Measurements from ENCODE around the gene MOB3B.

The MOB3B gene

GRCh38 chr9:27367175-27367798 is 162.3 kb downstream of the MOB3B start:
- no peak overlapping the region for H3K27ac ChIP-seq
- H3K4me3 ChIP-seq: no peak overlapping the region
- no peaks in the 10 kb centered on the region for H3K27me3 ChIP-seq
- no peaks in the 10 kb centered on the region for H3K36me3 ChIP-seq
- intact Hi-C loops (cut with DNase I; ENCODE audit: low total_unique reads): no loop called here
- DNase-seq: no peak
- TF ChIP-seq CTCF (IDR thresholded peaks at IDR 0.05): no peak
- H3K4me1 ChIP-seq: peaks cover 0 to 54% (median 35%) of the 10 kb centered on the region in 4 donors
- no peaks in the 10 kb centered on the region for H3K9me3 ChIP-seq

- H3K4me1 ChIP-seq: peaks cover 0 to 54% (median 35%) of the 10 kb centered on the region in 4 donors
- no peaks in the 10 kb centered on the region for H3K9me3 ChIP-seq
- no peak for TF ChIP-seq CTCF (IDR thresholded peaks at IDR 0.05)
- no peak overlapping the region for H3K4me3 ChIP-seq
- intact Hi-C loops (cut with DNase I; ENCODE audit: low total_unique reads): no loop called here
- DNase-seq: no peak
- H3K27me3 ChIP-seq: no peaks in the 10 kb centered on the region
- H3K36me3 ChIP-seq: no peaks in the 10 kb centered on the region
- H3K27ac ChIP-seq: peak overlapping the region; percentile 2 to 33
These were observed 163.8 kb downstream of the MOB3B start for GRCh38 chr9:27365707-27366376.

- no peaks in the 10 kb centered on the region for H3K27me3 ChIP-seq
- H3K9me3 ChIP-seq: no peaks in the 10 kb centered on the region
- no peak overlapping the region for H3K27ac ChIP-seq
- H3K36me3 ChIP-seq: peaks cover 0 to 12% (median 7%) of the 10 kb centered on the region in 3 donors
- H3K4me3 ChIP-seq: no peak overlapping the region
- peaks cover 0 to 35% (median 20%) of the 10 kb centered on the region in 4 donors for H3K4me1 ChIP-seq
- intact Hi-C loops (cut with DNase I; ENCODE audit: low total_unique reads): no loop called here
- no peak for DNase-seq
- TF ChIP-seq CTCF (IDR thresholded peaks at IDR 0.05): no peak
These were observed 167.0 kb downstream of the MOB3B start for GRCh38 chr9:27362447-27363210.

GRCh38 chr9:27361492-27361891 is 168.1 kb downstream of the MOB3B start:
- DNase-seq: no peak
- TF ChIP-seq CTCF (IDR thresholded peaks at IDR 0.05): no peak
- H3K4me1 ChIP-seq: peaks cover 0 to 27% (median 11%) of the 10 kb centered on the region in 4 donors
- no peak overlapping the region for H3K4me3 ChIP-seq
- intact Hi-C loops (cut with DNase I; ENCODE audit: low total_unique reads): no loop called here
- H3K27ac ChIP-seq: no peak overlapping the region
- no peaks in the 10 kb centered on the region for H3K9me3 ChIP-seq
- H3K27me3 ChIP-seq: no peaks in the 10 kb centered on the region
- peaks cover 0 to 16% (median 7%) of the 10 kb centered on the region in 3 donors for H3K36me3 ChIP-seq

GRCh38 chr9:27359763-27360162 is 169.9 kb downstream of the MOB3B start:
- intact Hi-C loops (cut with DNase I; ENCODE audit: low total_unique reads): no loop called here
- H3K27ac ChIP-seq: no peak overlapping the region

More at GRCh38 chr9:27359763-27360162, 169.9 kb downstream of the MOB3B start:
- H3K36me3 ChIP-seq: peaks cover 0 to 16% (median 7%) of the 10 kb centered on the region in 3 donors
- peaks cover 0 to 29% (median 2%) of the 10 kb centered on the region in 4 donors for H3K4me1 ChIP-seq
- H3K27me3 ChIP-seq: no peaks in the 10 kb centered on the region
- no peak for TF ChIP-seq CTCF (IDR thresholded peaks at IDR 0.05)
- DNase-seq: no peak
- H3K9me3 ChIP-seq: no peaks in the 10 kb centered on the region
- no peak overlapping the region for H3K4me3 ChIP-seq
